RWPE1 (cell line): ENCODE measurements around the gene ZNF436.

Experiments
- CTCF ChIA-PET: fragments of 350-600 bp; sonication (Branson Sonifier 250); formaldehyde crosslinking; extraction: SDS; loops from one replicate; lab custom pipeline; 2021; lab: Yijun Ruan, JAX
- POLR2A ChIA-PET: fragments of 400-600 bp; formaldehyde crosslinking; extraction: SDS; loops from one replicate; lab custom pipeline; 2020; ENCODE audit warnings: antibody characterized with exemption; ENCODE audit not compliant: low non-redundant PET; lab: Yijun Ruan, JAX
- DNase-seq: peaks from one replicate; pipeline ENCODE4 v3.0.0; 2012; ENCODE audit warnings: low spot score
- H3K27ac ChIP-seq: fragments of 450-650 bp; 2 replicates; pipeline ENCODE4 v1.5.1; 2017
- TF ChIP-seq, protein P1 (sequence below): fragments of 450-650 bp; conservative IDR thresholded peaks from 2 replicates; pipeline ENCODE4 v1.5.1; 2017; ENCODE audit warnings: low read depth, mild to moderate bottlenecking

ZNF436 gene

DNA sequence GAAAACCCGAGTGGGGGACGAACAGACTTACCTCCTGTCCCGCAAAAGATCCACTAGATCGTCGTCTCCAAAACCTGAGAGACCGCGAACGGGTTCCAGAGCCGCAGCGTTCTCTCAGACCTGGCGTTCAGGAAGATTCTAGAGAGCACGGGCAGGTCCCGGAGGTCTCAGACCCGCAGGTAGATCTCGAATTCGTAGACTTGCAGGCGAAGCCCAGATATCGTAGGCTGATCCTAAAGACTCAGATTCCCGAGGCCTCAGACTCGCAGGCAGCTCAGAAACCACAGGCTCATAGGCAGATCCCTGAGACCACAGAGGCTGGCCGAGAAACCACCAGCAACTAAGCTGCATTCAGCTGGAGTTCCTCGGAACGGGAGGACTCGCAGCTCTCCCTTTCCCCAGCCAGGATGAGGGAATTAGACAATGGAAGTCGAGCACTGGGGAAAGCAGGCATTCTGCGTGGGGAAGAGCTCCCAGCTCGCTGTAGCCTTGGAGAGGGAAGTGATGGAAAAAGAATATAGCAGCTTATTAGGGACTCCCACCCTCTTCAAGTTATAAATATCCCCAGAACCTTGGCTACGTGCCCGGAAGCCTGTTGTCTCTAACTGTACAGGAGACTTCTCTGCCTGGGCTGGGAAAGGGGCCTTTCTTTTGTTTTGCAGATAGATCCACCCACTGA lies at the start of gene ZNF436:
TSS of gene ZNF436 (minus strand) at position 502 of the 679 bp plus-strand sequence. CDS start 1,831 bp downstream, outside the sequence.
- H3K27ac ChIP-seq: peak within 1 kb of the TSS; percentile 97
- TF ChIP-seq, protein P1, sequence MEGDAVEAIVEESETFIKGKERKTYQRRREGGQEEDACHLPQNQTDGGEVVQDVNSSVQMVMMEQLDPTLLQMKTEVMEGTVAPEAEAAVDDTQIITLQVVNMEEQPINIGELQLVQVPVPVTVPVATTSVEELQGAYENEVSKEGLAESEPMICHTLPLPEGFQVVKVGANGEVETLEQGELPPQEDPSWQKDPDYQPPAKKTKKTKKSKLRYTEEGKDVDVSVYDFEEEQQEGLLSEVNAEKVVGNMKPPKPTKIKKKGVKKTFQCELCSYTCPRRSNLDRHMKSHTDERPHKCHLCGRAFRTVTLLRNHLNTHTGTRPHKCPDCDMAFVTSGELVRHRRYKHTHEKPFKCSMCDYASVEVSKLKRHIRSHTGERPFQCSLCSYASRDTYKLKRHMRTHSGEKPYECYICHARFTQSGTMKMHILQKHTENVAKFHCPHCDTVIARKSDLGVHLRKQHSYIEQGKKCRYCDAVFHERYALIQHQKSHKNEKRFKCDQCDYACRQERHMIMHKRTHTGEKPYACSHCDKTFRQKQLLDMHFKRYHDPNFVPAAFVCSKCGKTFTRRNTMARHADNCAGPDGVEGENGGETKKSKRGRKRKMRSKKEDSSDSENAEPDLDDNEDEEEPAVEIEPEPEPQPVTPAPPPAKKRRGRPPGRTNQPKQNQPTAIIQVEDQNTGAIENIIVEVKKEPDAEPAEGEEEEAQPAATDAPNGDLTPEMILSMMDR: no peak
- POLR2A ChIA-PET: no interaction called here
- DNase-seq: no peak
- CTCF ChIA-PET: interaction anchor here (1.5 kb wide), 1 partner anchor 34 kb away, joined by 6 read pairs; no protein-coding TSS in a partner anchor

DNA sequence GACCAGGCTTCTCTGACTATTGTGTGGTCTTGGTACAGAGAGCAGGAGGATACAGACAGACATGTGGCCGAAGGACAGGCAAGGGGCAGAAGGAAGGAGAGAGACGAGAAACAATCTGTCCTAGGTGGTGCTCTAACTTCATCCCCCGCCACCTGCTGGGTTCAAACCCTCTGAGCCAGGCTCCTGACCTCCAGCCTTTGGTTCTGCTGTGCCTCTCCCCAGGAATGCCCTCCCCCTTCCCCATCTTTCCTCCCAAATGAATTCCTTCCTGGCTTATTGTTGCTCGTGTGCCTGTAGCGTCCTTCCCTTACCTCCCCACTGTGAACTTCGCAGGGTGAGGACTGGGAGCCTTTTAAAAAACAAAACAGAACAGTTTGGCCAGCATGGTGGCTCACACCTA lies 49.5 kb upstream of the ZNF436 start:
- DNase-seq: no peak
- ChIA-PET POLR2A (no interaction called here), CTCF (no interaction called here)
- H3K27ac ChIP-seq: no peak overlapping the region
- TF ChIP-seq, protein P1: no peak

GRCh38 chr1:23417570-23417969 lies 47.9 kb upstream of the ZNF436 start:
- H3K27ac ChIP-seq: no peak overlapping the region
- TF ChIP-seq, protein P1: no peak
- ChIA-PET POLR2A (no interaction called here), CTCF (interaction anchor here (0.6 kb wide), 2 partner anchors 13 to 47 kb away, joined by 3 to 5 read pairs; no protein-coding TSS in a partner anchor)
- DNase-seq: no peak

GRCh38 chr1:23416964-23417363 lies 47.3 kb upstream of the ZNF436 start:
- TF ChIP-seq, protein P1: no peak
- ChIA-PET POLR2A (no interaction called here), CTCF (no interaction called here)
- DNase-seq: no peak
- peak overlapping the region; percentile 21 for H3K27ac ChIP-seq

DNA sequence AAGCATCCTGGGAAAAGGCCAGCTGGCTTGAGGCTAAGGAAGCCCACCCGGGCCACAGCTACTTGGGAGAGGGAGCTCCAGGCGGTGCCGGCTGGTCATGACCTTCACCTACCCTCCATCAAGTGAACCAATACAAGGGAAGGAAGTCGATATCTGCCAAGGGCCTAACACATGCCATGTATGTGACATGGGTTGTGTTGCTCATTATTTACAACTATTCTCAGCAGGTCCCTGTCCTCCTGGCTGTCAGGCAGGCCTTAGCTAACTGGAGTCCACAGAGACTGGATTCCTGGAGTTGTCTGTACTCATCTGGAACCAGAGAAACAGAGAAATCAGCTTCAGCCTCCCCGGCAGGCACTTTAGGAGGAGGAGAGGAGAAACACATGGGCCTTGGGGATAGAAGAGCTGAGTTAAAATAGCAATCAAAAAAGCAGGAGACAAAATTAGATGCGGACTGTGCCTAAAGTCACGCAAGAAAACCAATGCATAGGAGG lies 39.2 kb upstream of the ZNF436 start:
- ChIA-PET POLR2A (no interaction called here), CTCF (interaction anchor here (0.7 kb wide), 1 partner anchor 226 kb away, joined by 3 read pairs; no protein-coding TSS in a partner anchor)
- no peak for DNase-seq
- TF ChIP-seq, protein P1: no peak
- no peak overlapping the region for H3K27ac ChIP-seq

- DNase-seq: no peak
- POLR2A ChIA-PET: no interaction called here
- TF ChIP-seq, protein P1: no peak
- no peak overlapping the region for H3K27ac ChIP-seq
- CTCF ChIA-PET: no interaction called here
Observed at GRCh38 chr1:23407016-23407630, 37.5 kb upstream of the ZNF436 start.
